Measurements from ENCODE around the gene KBTBD3.
"Not testable (repeated sequence)": the region's sequence is repeated elsewhere in the genome, so short reads cannot be mapped to it uniquely, and the experiment has no call there.

KBTBD3 gene

DNA sequence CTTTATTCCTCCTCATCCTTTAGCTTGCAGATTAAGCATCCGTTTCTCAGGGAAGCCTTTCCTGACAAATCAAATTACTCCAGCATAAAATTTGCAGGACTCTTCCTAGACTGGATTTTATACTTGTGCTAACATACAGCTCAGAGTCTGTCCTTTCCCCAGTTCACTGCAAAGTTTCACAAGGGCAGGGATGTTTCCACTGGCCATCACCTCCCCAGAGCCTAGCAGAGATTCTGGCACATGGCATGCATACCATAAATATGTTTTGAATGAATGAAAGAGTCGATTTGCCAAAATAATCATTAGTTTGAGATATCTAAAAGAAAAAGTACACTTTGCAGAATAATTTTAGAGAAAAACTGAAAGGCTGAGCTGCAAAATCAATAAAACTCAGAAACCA lies 65.7 kb downstream of the KBTBD3 start:
- DNase-seq (ENCODE audit: low read depth): no peak

- not testable (repeated sequence) for DNase-seq (ENCODE audit: low read depth)
Measured at GRCh38 chr11:106003094-106003493, 74.1 kb downstream of the KBTBD3 start.

DNA sequence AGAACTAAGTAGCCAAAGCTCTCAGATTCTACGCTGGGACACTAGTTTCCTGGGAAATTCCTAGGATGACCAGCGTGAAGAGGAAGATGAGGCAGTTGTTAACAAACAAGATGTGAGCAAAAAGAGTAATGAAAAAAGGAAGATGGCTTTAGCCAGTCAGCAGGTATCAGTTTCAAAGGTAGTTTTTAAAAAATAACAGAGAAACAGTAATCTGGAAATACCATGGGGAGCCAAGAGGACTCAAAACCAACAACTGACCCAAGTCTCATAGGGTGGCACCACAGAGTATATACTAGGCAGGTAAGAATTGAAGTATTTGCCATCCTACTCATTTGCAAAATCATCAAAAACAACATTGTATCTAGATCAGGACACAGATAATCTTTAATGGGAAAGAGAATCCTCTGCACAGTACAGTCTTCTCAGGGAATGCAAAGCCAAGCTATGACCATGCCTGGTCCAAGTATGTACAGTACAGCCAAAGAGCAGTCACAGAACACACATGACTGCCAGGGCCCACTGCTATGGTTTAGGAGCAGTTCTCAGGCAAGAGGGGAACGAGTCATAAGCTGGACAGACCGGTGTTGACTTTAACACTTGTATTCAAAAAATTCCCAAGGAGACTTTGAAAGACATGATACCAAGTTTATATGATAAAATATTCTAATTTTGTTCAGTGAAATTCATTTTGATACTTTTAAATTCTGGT lies 75.7 kb downstream of the KBTBD3 start:
- no peak for DNase-seq (ENCODE audit: low read depth)
